Gastroesophageal sphincter (tissue), 3 donors: Measurements from ENCODE around the gene ACR.
"Not testable (repeated sequence)": the region's sequence is repeated elsewhere in the genome, so short reads cannot be mapped to it uniquely, and the experiment has no call there.

ENCODE experiments used
- POLR2AphosphoS5 ChIP-seq: sonication (generic); formaldehyde crosslinking; IDR thresholded peaks from one replicate; pipeline ENCODE4 v1.6.1; 2017; ENCODE audit warnings: antibody characterized with exemption
- TF ChIP-seq, protein P1 (sequence below), 4 experiments: fragments of 200-600 bp in 2 of 4; fragments of 450-650 bp in 2 of 4; sonication (generic) in 1 of 4; IDR thresholded peaks; one replicate each; pipeline ENCODE4 v1.5.1; 2017 to 2019; ENCODE audit warnings: antibody characterized with exemption in 4 of 4, mild to moderate bottlenecking in 2 of 4, moderate library complexity in 2 of 4

DNA sequence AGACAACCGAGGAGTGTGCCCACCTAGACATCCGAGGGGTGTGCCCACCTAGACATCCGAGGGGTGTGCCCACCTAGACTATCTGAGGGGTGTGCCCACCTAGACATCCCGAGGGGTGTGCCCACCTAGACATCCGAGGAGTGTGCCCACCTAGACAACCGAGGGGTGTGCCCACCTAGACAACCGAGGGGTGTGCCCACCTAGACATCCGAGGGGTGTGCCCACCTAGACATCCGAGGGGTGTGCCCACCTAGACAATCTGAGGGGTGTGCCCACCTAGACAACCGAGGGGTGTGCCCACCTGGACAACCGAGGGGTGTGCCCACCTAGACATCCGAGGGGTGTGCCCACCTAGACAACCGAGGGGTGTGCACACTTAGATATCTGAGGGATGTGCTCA is 10.6 kb downstream of the ACR start:
- TF ChIP-seq, protein P1, sequence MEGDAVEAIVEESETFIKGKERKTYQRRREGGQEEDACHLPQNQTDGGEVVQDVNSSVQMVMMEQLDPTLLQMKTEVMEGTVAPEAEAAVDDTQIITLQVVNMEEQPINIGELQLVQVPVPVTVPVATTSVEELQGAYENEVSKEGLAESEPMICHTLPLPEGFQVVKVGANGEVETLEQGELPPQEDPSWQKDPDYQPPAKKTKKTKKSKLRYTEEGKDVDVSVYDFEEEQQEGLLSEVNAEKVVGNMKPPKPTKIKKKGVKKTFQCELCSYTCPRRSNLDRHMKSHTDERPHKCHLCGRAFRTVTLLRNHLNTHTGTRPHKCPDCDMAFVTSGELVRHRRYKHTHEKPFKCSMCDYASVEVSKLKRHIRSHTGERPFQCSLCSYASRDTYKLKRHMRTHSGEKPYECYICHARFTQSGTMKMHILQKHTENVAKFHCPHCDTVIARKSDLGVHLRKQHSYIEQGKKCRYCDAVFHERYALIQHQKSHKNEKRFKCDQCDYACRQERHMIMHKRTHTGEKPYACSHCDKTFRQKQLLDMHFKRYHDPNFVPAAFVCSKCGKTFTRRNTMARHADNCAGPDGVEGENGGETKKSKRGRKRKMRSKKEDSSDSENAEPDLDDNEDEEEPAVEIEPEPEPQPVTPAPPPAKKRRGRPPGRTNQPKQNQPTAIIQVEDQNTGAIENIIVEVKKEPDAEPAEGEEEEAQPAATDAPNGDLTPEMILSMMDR (IDR thresholded peaks at IDR 0.05) = not testable (repeated sequence)
- TF ChIP-seq POLR2AphosphoS5 = not testable (repeated sequence)
